OCI-LY3 (cell line): ENCODE measurements around the gene HNRNPUL2.
A peak's percentile ranks its signal among the peaks of the same experiment; 100 is the strongest.
"Not testable (repeated sequence)": the region's sequence is repeated elsewhere in the genome, so short reads cannot be mapped to it uniquely, and the experiment has no call there.

ENCODE experiments used
- H2AFZ ChIP-seq: fragments of 200-600, 300-600 bp; shearing (Covaris generic); 2 replicates; pipeline ENCODE4 v1.6.0; 2014; ENCODE audit warnings: antibody characterized with exemption, low read depth, low read length
- H3K27ac ChIP-seq: fragments of 200-600, 300-600 bp; sonication (generic); 2 replicates; pipeline ENCODE4 v1.5.1; 2014; ENCODE audit warnings: mild to moderate bottlenecking, low read length, moderate library complexity, mixed read lengths
- H3K27me3 ChIP-seq: fragments of 200-600, 300-600 bp; sonication (generic); 2 replicates; pipeline ENCODE4 v1.6.1; 2014; ENCODE audit warnings: low read depth, low read length, mixed read lengths
- H3K36me3 ChIP-seq: fragments of 200-600, 300-600 bp; sonication (generic); replicated peaks from 2 replicates; pipeline ENCODE3; 2014; ENCODE audit warnings: low read depth, low read length, mixed read lengths
- H3K4me1 ChIP-seq: fragments of 300-600, 200-600 bp; sonication (generic); 2 replicates; pipeline ENCODE4 v1.6.1; 2014; ENCODE audit warnings: low read length, mixed read lengths
- H3K4me2 ChIP-seq: fragments of 200-600, 300-600 bp; sonication (generic); 2 replicates; pipeline ENCODE4 v1.6.1; 2014; ENCODE audit warnings: low read length, mixed read lengths
- H3K4me3 ChIP-seq: fragments of 300-600, 200-600 bp; sonication (generic); 2 replicates; pipeline ENCODE4 v1.5.1; 2014; ENCODE audit warnings: antibody characterized with exemption, mild to moderate bottlenecking, low read length, moderate library complexity
- H3K79me2 ChIP-seq: fragments of 300-600, 200-600 bp; shearing (Covaris generic); 2 replicates; pipeline ENCODE4 v1.6.1; 2014; ENCODE audit warnings: mild to moderate bottlenecking, low read length, mixed read lengths
- H3K9ac ChIP-seq: fragments of 300-600, 200-600 bp; shearing (Covaris generic); 2 replicates; pipeline ENCODE4 v1.6.0; 2014; ENCODE audit warnings: mild to moderate bottlenecking, low read length, moderate library complexity
- H3K9me3 ChIP-seq: fragments of 200-600, 300-600 bp; shearing (Covaris generic); 2 replicates; pipeline ENCODE4 v1.6.1; 2014; ENCODE audit warnings: low read length, mixed read lengths; ENCODE audit not compliant: insufficient read depth
- H4K20me1 ChIP-seq: fragments of 200-600, 300-600 bp; sonication (generic); 2 replicates; pipeline ENCODE4 v1.6.1; 2016; ENCODE audit warnings: low read length, mixed read lengths; ENCODE audit not compliant: insufficient read depth
- CTCF ChIP-seq: fragments of 200-600, 300-600 bp; sonication (generic); IDR thresholded peaks from 2 replicates; pipeline ENCODE4 v1.5.1; 2014; ENCODE audit warnings: antibody characterized with exemption, low read length, low read depth
- EZH2phosphoT487 ChIP-seq: fragments of 200-600 bp; shearing (Covaris generic); IDR thresholded peaks from 2 replicates; pipeline ENCODE4 v1.6.1; 2018; ENCODE audit warnings: antibody characterized with exemption, mixed run types, low read depth

Gene HNRNPUL2

GRCh38 chr11:62706850-62707247 is 20.4 kb downstream of the HNRNPUL2 start:
- Histone ChIP-seq H3K27me3 (no peaks in the 10 kb centered on the region), H4K20me1 (no peaks in the 10 kb centered on the region), H3K9me3 (no peaks in the 10 kb centered on the region), H3K4me2 (peak overlapping the region; percentile 67), H3K27ac (no peak overlapping the region), H3K36me3 (peaks cover 51% of the 10 kb centered on the region), H3K9ac (no peak overlapping the region), H2AFZ (no peak overlapping the region), H3K4me3 (no peak overlapping the region), H3K4me1 (peaks cover 37% of the 10 kb centered on the region), H3K79me2 (peaks cover 10% of the 10 kb centered on the region)
- TF ChIP-seq CTCF (no peak), EZH2phosphoT487 (no peak)

GRCh38 chr11:62705880-62706849 is 21.1 kb downstream of the HNRNPUL2 start:
- H3K4me1 ChIP-seq = peaks cover 38% of the 10 kb centered on the region
- 0 out of 2 replicates have a peak overlapping the region, but pooled peaks have one; percentile 17 for H2AFZ ChIP-seq
- peak overlapping the region; percentile 76 for H3K9ac ChIP-seq
- no peaks in the 10 kb centered on the region for H3K9me3 ChIP-seq
- H3K36me3 ChIP-seq = peaks cover 52% of the 10 kb centered on the region
- H4K20me1 ChIP-seq = no peaks in the 10 kb centered on the region
- H3K27ac ChIP-seq = peak overlapping the region; percentile 40
- H3K27me3 ChIP-seq = no peaks in the 10 kb centered on the region
- H3K79me2 ChIP-seq = peaks cover 10% of the 10 kb centered on the region
- H3K4me3 ChIP-seq = peak overlapping the region; percentile 84
- TF ChIP-seq CTCF = no peak
- no peak for TF ChIP-seq EZH2phosphoT487
- peak overlapping the region; percentile 99 for H3K4me2 ChIP-seq

- H2AFZ ChIP-seq = no peak overlapping the region
- peak overlapping the region; percentile 40 for H3K27ac ChIP-seq
- H3K4me3 ChIP-seq = peak overlapping the region; percentile 84
- TF ChIP-seq EZH2phosphoT487 (no peak), CTCF (no peak)
- peak overlapping the region; percentile 99 for H3K4me2 ChIP-seq
- H3K79me2 ChIP-seq = peaks cover 10% of the 10 kb centered on the region
- no peaks in the 10 kb centered on the region for H4K20me1 ChIP-seq
- peak overlapping the region; percentile 76 for H3K9ac ChIP-seq
- peaks cover 38% of the 10 kb centered on the region for H3K4me1 ChIP-seq
- no peaks in the 10 kb centered on the region for H3K9me3 ChIP-seq
- H3K36me3 ChIP-seq = peaks cover 50% of the 10 kb centered on the region
- no peaks in the 10 kb centered on the region for H3K27me3 ChIP-seq
Measured at GRCh38 chr11:62705413-62705812, 21.8 kb downstream of the HNRNPUL2 start.

- Histone ChIP-seq H3K4me1 (peaks cover 27% of the 10 kb centered on the region), H3K79me2 (peaks cover 10% of the 10 kb centered on the region), H3K36me3 (peaks cover 47% of the 10 kb centered on the region)
- H3K9ac ChIP-seq, H3K9me3 ChIP-seq, H3K4me3 ChIP-seq, H3K27me3 ChIP-seq, H3K4me2 ChIP-seq, H3K27ac ChIP-seq, H2AFZ ChIP-seq, H4K20me1 ChIP-seq: not testable (repeated sequence)
Measured at GRCh38 chr11:62703921-62704320, 23.3 kb downstream of the HNRNPUL2 start.
